Erythroblast (primary cell): ENCODE measurements around the gene SIK2.
"Not testable (repeated sequence)": the region's sequence is repeated elsewhere in the genome, so short reads cannot be mapped to it uniquely, and the experiment has no call there.

Source experiments
- DNase-seq, 2 experiments: peaks; one replicate each; lab custom pipeline; 2025; lab: John Stamatoyannopoulos, UW
- GATA1 ChIP-seq: IDR thresholded peaks from 2 replicates; pipeline ENCODE4 v1.6.1; 2011; ENCODE audit warnings: low read depth, mild to moderate bottlenecking, control low read depth, low read length, moderate library complexity
- POLR2A ChIP-seq: IDR thresholded peaks from 2 replicates; pipeline ENCODE4 v1.6.1; 2011; ENCODE audit warnings: mild to moderate bottlenecking, low read length

The SIK2 gene

DNA sequence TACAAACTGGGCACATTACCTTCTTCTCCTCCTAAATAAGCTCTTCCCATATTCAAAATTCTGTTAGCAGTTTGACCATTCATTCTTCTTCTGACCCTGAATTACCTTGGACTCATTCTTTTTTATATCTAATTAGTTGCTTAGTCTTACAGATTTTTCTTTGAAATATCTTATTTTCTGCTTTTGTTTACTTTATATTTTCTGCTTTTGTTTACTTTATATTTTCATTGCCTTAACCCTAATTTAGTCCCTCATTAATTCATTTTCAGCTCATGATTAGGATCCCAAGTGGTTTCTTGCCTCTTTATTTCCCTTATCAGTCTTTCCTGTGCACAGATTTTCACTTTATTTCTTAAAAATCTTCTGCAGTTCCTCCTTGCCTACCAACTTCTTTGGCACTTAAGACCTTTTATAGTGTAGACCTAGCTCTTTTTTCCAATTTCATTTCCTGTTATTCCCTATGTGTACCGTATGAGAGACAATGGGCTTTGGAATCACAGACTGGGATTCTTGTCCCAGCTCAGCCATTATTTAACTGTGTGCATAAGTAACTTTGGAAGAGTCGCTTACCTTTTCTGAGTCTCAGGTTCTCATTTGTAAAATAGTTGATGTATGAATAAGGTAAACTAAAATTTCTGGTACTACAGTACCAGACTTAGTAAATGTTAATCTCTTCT, 39.2 kb downstream of the SIK2 start:
- TF ChIP-seq GATA1 = no peak
- no peak for TF ChIP-seq POLR2A
- no peak for DNase-seq

- DNase-seq = no peak
- TF ChIP-seq GATA1 (no peak), POLR2A (no peak)
These were observed 40.3 kb downstream of the SIK2 start for GRCh38 chr11:111642542-111642941.

- no peak for DNase-seq
- no peak for TF ChIP-seq GATA1
- TF ChIP-seq POLR2A = no peak
These were observed 42.7 kb downstream of the SIK2 start for GRCh38 chr11:111644922-111645321.

DNA sequence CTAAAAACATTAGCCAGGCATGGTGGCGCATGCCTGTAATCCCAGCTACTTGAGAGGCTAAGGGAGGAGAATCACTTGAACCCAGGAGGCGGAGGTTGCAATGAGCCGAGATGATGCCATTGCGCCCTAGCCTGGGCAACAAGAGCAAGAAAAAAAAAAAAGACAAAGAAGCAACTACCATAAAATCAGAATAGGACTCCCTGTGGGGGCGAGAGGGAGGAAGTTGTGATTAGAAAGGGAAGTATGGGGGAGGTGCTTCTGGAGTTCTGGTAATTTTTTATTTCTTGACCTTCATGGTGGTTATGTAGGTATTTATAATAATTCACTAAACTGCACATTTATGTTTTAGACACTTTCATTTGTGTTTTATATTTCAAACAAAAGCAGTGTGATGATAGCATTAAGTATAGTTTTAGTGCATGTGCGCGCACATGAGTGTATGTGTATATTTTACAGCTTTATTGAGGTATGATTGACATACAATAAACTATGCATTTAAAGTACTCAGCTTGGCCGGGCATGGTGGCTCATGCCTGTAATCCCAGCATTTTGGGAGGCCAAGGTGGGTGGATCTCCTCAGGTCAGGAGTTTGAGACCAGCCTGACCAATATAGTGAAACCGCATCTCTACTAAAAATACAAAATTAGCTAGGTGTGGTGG, 43.5 kb downstream of the SIK2 start:
- TF ChIP-seq GATA1 = no peak
- TF ChIP-seq POLR2A = no peak
- DNase-seq = no peak

GRCh38 chr11:111651336-111651735, 49.1 kb downstream of the SIK2 start:
- DNase-seq = not testable (repeated sequence)

GRCh38 chr11:111652184-111652583, 49.9 kb downstream of the SIK2 start:
- TF ChIP-seq GATA1 = no peak

GRCh38 chr11:111654601-111655000, 52.4 kb downstream of the SIK2 start:
- TF ChIP-seq POLR2A (no peak), GATA1 (no peak)
- no peak for DNase-seq

More at GRCh38 chr11:111652184-111652583, 49.9 kb downstream of the SIK2 start:
- DNase-seq = no peak

GRCh38 chr11:111655924-111656323, 53.7 kb downstream of the SIK2 start:
- no peak for TF ChIP-seq GATA1
- TF ChIP-seq POLR2A = no peak
- DNase-seq = no peak

DNA sequence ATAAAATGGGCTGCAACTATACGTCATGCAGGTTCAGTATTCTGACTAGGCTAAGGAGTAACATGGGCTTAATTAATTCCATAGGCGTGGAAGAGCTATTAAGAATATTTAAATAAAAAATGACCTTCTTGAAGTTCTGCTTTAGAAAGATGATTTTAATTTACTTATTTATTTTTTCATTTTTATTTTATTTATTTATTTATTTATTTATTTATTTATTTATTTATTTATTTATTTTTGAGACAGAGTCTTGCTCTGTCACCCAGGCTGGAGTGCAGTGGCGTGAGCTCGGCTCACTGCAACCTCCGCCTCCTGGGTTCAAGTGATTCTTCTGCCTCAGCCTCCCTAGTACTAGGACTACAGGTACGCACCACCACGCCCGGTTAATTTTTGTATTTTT, 55.7 kb downstream of the SIK2 start:
- DNase-seq = not testable (repeated sequence)

GRCh38 chr11:111658493-111658892, 56.2 kb downstream of the SIK2 start:
- DNase-seq = not testable (repeated sequence)

GRCh38 chr11:111659201-111660115, 57.2 kb downstream of the SIK2 start:
- no peak for DNase-seq
- no peak for TF ChIP-seq GATA1
- TF ChIP-seq POLR2A = no peak

- no peak for DNase-seq
- TF ChIP-seq POLR2A = no peak
- no peak for TF ChIP-seq GATA1
These were observed 58.6 kb downstream of the SIK2 start for GRCh38 chr11:111660822-111661221.

DNA sequence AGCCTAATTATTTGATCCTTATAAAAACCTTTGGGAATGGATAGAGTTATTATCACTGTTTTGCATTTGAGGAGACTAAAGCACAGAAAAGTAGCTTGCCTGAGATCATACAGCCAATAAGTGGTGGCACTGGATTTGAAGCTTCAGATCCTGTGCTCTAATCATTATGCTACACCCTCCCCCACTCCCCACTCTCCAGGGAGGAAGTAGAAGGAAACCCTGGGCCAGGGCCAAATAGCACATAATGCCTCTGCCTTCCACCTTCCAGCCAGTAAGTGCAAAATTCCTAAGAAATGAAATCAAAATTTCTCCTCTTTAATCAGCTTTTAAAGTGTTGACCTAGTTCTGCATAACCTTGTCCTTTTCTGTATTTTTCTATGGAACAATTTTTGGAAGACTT, 61.6 kb downstream of the SIK2 start:
- no peak for TF ChIP-seq GATA1
- no peak for DNase-seq

DNA sequence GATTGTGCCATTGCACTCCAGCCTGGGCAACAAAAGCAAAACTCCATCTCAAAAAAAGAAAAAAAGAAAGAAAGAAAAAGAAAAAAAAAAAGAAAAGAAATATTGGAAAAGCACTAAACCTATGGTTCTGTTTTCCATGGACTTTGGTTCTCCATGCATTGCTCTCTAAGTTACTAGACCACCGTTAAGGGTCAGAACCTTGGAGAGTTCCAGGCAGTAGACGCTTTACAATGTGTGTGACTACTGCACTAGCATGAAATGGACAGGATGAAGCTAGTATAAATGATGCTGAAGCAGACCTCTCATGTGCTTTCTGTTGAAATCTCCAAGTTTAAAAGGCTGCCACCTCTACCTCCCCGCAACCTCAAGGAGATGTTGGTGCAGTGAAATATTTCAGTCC, 63.5 kb downstream of the SIK2 start:
- TF ChIP-seq POLR2A = no peak
- no peak for TF ChIP-seq GATA1
- DNase-seq = peak; percentile 33 to 41

DNA sequence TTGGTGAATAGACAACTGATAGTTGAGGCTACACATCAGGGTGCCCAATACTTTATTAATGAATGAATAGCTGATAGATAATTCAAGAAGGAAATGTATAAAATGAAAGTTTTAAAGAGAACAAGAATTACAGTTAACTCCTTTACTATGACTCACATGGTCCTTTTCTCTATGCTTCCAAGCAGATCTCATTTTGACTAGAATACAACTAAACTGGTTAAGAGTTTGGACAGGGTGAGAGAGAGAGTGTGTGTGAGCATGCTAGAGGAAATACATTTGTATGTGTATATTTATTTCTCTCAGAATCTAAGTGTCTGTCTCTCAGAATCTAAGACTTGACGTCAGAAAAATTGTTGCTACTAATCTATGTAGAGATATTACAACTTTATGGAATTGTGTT, 66.7 kb downstream of the SIK2 start:
- TF ChIP-seq GATA1 = no peak
- no peak for TF ChIP-seq POLR2A

More for the DNA sequence above, 66.7 kb downstream of the SIK2 start:
- no peak for DNase-seq
